Activated T-helper 1 cell treated with anti-CD3 and anti-CD28 coated beads, Interleukin-12 subunit alpha, Interleukin-12 subunit beta, Interleukin-2, Interleukin-4 antibody, amounts not matched to agents 30 ng/mL and 10 ng/mL and 1 ng/mL, durations not matched to agents 14 hours and 24 hours and 36 hours (primary cell): Measurements from ENCODE around the gene PACSIN2. TPM values are rescaled to one million over a fixed set of nuclear protein-coding genes. Genes with fewer than 3 reads are reported as not detected.

Source experiments
- DNase-seq: peaks from one replicate; pipeline ENCODE4 v3.0.0; 2021; ENCODE audit warnings: low spot score
- H3K27ac Mint-ChIP-seq: one replicate; pipeline ENCODE4 v1.8.0; 2021; ENCODE audit warnings: mild to moderate bottlenecking, mixed read lengths
- H3K27me3 Mint-ChIP-seq: one replicate; pipeline ENCODE4 v1.8.0; 2022; ENCODE audit warnings: mild to moderate bottlenecking, moderate library complexity, mixed read lengths; ENCODE audit not compliant: insufficient read depth
- H3K36me3 Mint-ChIP-seq: one replicate; pipeline ENCODE4 v1.8.0; 2021; ENCODE audit warnings: low read depth, mixed read lengths
- H3K4me1 Mint-ChIP-seq: one replicate; pipeline ENCODE4 v1.8.0; 2021; ENCODE audit warnings: low read depth, mixed read lengths
- H3K4me3 Mint-ChIP-seq: one replicate; pipeline ENCODE4 v1.8.0; 2021; ENCODE audit warnings: mild to moderate bottlenecking, moderate library complexity, mixed read lengths
- H3K9me3 Mint-ChIP-seq: one replicate; pipeline ENCODE4 v1.8.0; 2021; ENCODE audit warnings: mixed read lengths
- intact Hi-C: fragments of 100-400 bp; cut with micrococcal nuclease; formaldehyde crosslinking; loops from one replicate; pipeline ENCODE4 v1.15.1; 2024
- total RNA-seq: library from RNA; stranded (reverse); gene quantifications from 2 replicates; pipeline ENCODE4 v1.2.3, GENCODE V29; 2022

PACSIN2 gene
- total RNA-seq, 1 donor from 2014 or later = 30.5 TPM

- H3K9me3 Mint-ChIP-seq = no peaks in the 10 kb centered on the region
These were observed 110.9 kb downstream of the PACSIN2 start for GRCh38 chr22:42904050-42904449.

GRCh38 chr22:42902875-42903510 lies 112.0 kb downstream of the PACSIN2 start:
- H3K27me3 Mint-ChIP-seq = no peaks in the 10 kb centered on the region
- H3K27ac Mint-ChIP-seq = no peak overlapping the region
- intact Hi-C loops = no loop called here
- no peak for DNase-seq
- H3K9me3 Mint-ChIP-seq = no peaks in the 10 kb centered on the region
- no peaks in the 10 kb centered on the region for H3K36me3 Mint-ChIP-seq
- H3K4me1 Mint-ChIP-seq = no peaks in the 10 kb centered on the region
- H3K4me3 Mint-ChIP-seq = no peak overlapping the region

More at GRCh38 chr22:42904050-42904449, 110.9 kb downstream of the PACSIN2 start:
- DNase-seq = no peak
- Mint-ChIP-seq H3K27ac (no peak overlapping the region), H3K36me3 (no peaks in the 10 kb centered on the region), H3K27me3 (no peaks in the 10 kb centered on the region), H3K4me1 (no peaks in the 10 kb centered on the region), H3K4me3 (no peak overlapping the region)
- intact Hi-C loops = no loop called here

- no peak overlapping the region for H3K27ac Mint-ChIP-seq
- intact Hi-C loops = no loop called here
- no peaks in the 10 kb centered on the region for H3K27me3 Mint-ChIP-seq
- H3K36me3 Mint-ChIP-seq = no peaks in the 10 kb centered on the region
- H3K9me3 Mint-ChIP-seq = no peaks in the 10 kb centered on the region
- H3K4me1 Mint-ChIP-seq = no peaks in the 10 kb centered on the region
- no peak overlapping the region for H3K4me3 Mint-ChIP-seq
- no peak for DNase-seq
These were observed 113.0 kb downstream of the PACSIN2 start for GRCh38 chr22:42901790-42902508.

- no peak overlapping the region for H3K27ac Mint-ChIP-seq
- no peak overlapping the region for H3K4me3 Mint-ChIP-seq
- no peaks in the 10 kb centered on the region for H3K27me3 Mint-ChIP-seq
- no peaks in the 10 kb centered on the region for H3K9me3 Mint-ChIP-seq
- no peak for DNase-seq
- H3K36me3 Mint-ChIP-seq = no peaks in the 10 kb centered on the region
- intact Hi-C loops = no loop called here
- peaks cover 31% of the 10 kb centered on the region for H3K4me1 Mint-ChIP-seq
These were observed 117.0 kb downstream of the PACSIN2 start for GRCh38 chr22:42897960-42898359.

GRCh38 chr22:42895541-42895981 lies 119.4 kb downstream of the PACSIN2 start:
- intact Hi-C loops = loop anchor here (1.0 to 2.0 kb wide), 2 partner anchors 39 to 70 kb away; partner anchors contain the start of gene ARFGAP3

GRCh38 chr22:42895087-42895486 lies 119.9 kb downstream of the PACSIN2 start:
- Mint-ChIP-seq H3K9me3 (no peaks in the 10 kb centered on the region), H3K4me3 (peak overlapping the region; percentile 50), H3K4me1 (peaks cover 31% of the 10 kb centered on the region), H3K36me3 (peaks cover 3% of the 10 kb centered on the region), H3K27ac (peak overlapping the region; percentile 86), H3K27me3 (no peaks in the 10 kb centered on the region)
- peak; percentile 17 for DNase-seq
- intact Hi-C loops = loop anchor here (1.0 to 2.0 kb wide), 2 partner anchors 38 to 70 kb away; partner anchors contain the start of gene ARFGAP3

More at GRCh38 chr22:42895541-42895981, 119.4 kb downstream of the PACSIN2 start:
- Mint-ChIP-seq H3K36me3 (peaks cover 3% of the 10 kb centered on the region), H3K9me3 (no peaks in the 10 kb centered on the region), H3K27ac (peak overlapping the region; percentile 86), H3K27me3 (no peaks in the 10 kb centered on the region), H3K4me3 (peak overlapping the region; percentile 50), H3K4me1 (peaks cover 31% of the 10 kb centered on the region)
- DNase-seq = no peak

- Mint-ChIP-seq H3K36me3 (peaks cover 6% of the 10 kb centered on the region), H3K4me3 (no peak overlapping the region), H3K9me3 (no peaks in the 10 kb centered on the region), H3K4me1 (peaks cover 43% of the 10 kb centered on the region), H3K27ac (peak overlapping the region; percentile 52), H3K27me3 (no peaks in the 10 kb centered on the region)
- no peak for DNase-seq
- intact Hi-C loops = loop anchor here (2.0 kb wide), 1 partner anchor 37 kb away; the partner anchor contains the start of gene ARFGAP3
These were observed 121.4 kb downstream of the PACSIN2 start for GRCh38 chr22:42893371-42894150.

GRCh38 chr22:42892571-42893316 lies 122.2 kb downstream of the PACSIN2 start:
- DNase-seq = no peak
- Mint-ChIP-seq H3K27ac (no peak overlapping the region), H3K4me3 (no peak overlapping the region), H3K27me3 (no peaks in the 10 kb centered on the region), H3K4me1 (peaks cover 50% of the 10 kb centered on the region), H3K9me3 (no peaks in the 10 kb centered on the region), H3K36me3 (peaks cover 9% of the 10 kb centered on the region)
- intact Hi-C loops = no loop called here

GRCh38 chr22:42892156-42892555 lies 122.8 kb downstream of the PACSIN2 start:
- Mint-ChIP-seq H3K27me3 (no peaks in the 10 kb centered on the region), H3K27ac (no peak overlapping the region), H3K9me3 (no peaks in the 10 kb centered on the region), H3K4me3 (no peak overlapping the region), H3K36me3 (peaks cover 9% of the 10 kb centered on the region), H3K4me1 (peaks cover 50% of the 10 kb centered on the region)
- intact Hi-C loops = no loop called here
- DNase-seq = no peak

GRCh38 chr22:42891696-42892095 lies 123.3 kb downstream of the PACSIN2 start:
- intact Hi-C loops = no loop called here
- Mint-ChIP-seq H3K4me1 (peaks cover 49% of the 10 kb centered on the region), H3K9me3 (no peaks in the 10 kb centered on the region), H3K36me3 (peaks cover 9% of the 10 kb centered on the region), H3K27me3 (no peaks in the 10 kb centered on the region), H3K4me3 (no peak overlapping the region), H3K27ac (no peak overlapping the region)
- no peak for DNase-seq

- Mint-ChIP-seq H3K4me3 (no peak overlapping the region), H3K9me3 (no peaks in the 10 kb centered on the region), H3K4me1 (peaks cover 42% of the 10 kb centered on the region), H3K36me3 (peaks cover 9% of the 10 kb centered on the region), H3K27ac (no peak overlapping the region), H3K27me3 (no peaks in the 10 kb centered on the region)
- no peak for DNase-seq
- intact Hi-C loops = no loop called here
These were observed 123.9 kb downstream of the PACSIN2 start for GRCh38 chr22:42891008-42891407.

- Mint-ChIP-seq H3K36me3 (peaks cover 9% of the 10 kb centered on the region), H3K27me3 (no peaks in the 10 kb centered on the region), H3K9me3 (no peaks in the 10 kb centered on the region), H3K4me3 (peak overlapping the region; percentile 11), H3K27ac (peak overlapping the region; percentile 56), H3K4me1 (peaks cover 27% of the 10 kb centered on the region)
- intact Hi-C loops = no loop called here
- DNase-seq = no peak
These were observed 125.6 kb downstream of the PACSIN2 start for GRCh38 chr22:42889304-42889703.
